Muscle of back (tissue), 11 donors: ENCODE results near the gene PCDH15. TPM values are rescaled to one million over a fixed set of nuclear protein-coding genes. Genes with fewer than 3 reads are reported as not detected.
"Not testable (repeated sequence)": the region's sequence is repeated elsewhere in the genome, so short reads cannot be mapped to it uniquely, and the experiment has no call there.

Experiments used
- DNase-seq, 3 donors: peaks; one replicate each; pipeline versions ENCODE4 v3.0.0 to v3.0.0-alpha.2; 2013
- polyA plus RNA-seq, 10 donors: library from polyadenylated mRNA; unstranded; fragments of 120-200 nt; gene quantifications; one replicate each; pipeline ENCODE4 v1.2.1, GENCODE V29; 2013; ENCODE audit not compliant: insufficient read length in 10 of 10

PCDH15 gene
- polyA plus RNA-seq, 10 donors: 0.07 to 0.94 (median 0.33) TPM

DNA sequence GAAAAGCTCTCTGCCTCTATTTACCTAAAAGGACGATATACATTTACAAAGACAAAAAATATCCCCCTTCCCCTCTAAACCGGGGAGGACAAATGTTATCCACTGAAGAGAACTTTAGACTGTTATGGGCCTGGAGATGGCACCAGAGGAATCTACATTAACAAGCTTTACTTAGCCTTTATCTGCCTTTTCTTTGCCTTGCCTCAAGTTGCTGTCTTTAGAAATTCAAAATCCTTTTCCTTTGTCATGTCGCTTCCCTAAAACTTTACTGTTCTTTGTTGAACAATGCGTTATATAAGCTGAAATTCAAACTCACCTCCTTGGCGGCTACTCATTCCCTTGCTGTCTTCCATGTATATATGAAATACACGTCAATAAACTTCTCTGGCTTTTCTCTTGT, 405.0 kb downstream of the PCDH15 start:
- no peak for DNase-seq

DNA sequence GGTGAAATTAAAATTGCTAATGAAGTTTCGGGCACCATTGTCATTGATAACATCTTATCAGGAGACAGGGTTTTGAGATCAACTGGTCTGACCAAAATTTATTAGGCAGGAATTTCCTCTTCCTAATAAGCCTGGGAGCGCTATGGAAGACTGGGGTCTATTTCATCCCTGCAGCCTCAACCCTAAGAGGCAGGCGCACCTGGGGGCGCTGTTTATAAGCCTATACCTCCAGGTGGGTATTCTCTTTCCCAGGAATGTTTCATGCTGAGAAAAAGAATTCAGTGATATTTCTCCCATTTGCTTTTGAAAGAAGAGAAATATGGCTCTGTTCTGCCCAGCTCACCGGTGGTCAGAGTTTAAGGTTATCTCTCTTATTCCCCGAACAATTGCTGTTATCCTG, 406.4 kb downstream of the PCDH15 start:
- DNase-seq: not testable (repeated sequence)

DNA sequence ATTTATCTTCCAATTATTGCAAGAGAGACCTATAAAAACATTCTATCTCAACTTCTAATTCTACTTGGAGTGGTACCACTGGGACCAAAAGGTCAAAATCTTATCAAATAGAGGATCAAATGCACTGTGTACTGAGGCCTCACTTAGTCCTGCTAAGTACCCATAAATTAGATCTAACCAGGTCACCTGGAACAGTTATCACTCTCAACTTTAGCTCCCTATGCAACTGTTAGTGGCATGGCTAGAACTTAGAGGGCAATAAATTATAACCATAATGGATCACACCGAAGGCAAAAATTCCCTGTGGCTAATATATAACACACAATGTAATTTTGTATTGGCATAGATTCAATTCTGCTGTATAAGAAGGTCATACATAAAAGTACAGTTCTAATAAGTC, 428.9 kb downstream of the PCDH15 start:
- DNase-seq: no peak

DNA sequence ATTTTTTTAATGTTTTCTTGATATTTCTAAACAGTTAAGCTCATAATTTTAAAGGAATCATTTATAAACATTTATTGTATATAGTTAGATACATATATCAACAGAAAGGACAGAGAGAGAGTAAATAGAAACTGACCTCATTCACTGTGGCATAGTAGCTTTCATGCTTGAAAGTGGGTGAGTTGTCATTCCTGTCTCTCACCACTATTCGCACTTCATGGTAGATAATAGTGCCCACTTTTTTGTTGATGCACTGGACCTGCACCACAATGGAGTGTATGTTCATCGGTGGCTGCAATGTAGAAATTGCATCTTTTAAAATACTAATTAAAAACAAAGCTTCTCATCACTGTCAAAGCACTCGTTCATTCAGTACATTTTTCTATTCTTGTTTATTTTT, 432.0 kb downstream of the PCDH15 start:
- DNase-seq: no peak

DNA sequence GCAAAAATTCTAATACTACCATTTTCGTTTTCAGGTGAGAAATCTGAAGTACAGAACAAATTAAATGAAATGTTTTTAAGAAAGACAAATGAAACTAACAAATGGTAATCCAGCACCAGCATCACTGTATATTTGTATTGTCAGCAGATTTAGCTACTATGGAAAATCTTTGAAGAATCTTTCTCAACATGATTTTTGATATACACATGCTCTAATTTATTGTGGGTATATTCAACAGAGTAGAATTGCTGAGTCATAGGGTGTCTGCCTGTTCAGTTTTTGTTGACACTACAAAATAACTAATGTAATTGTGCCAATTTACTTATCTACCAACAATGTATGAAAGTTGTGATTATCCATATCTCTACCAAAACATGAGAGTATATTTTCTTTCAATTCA, 437.6 kb downstream of the PCDH15 start:
- no peak for DNase-seq

DNA sequence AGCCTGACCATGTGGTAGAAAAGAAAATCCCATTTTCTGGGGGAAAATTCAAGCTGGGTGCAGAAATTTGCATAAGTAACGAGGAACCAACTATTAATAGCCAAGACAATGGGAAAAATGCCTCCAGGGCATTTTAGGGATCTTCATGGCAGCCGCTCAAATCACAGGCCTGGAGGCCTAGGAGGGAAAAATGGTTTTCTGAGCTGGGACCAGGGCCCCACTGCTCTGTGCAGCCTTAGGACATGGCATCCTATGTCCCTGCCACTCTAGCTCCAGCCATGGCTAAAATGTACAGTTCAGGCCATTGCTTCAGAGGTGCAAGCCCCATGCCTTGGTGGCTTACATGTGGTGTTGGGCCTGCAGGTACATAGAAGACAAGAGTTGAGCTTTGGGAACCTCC, 459.0 kb downstream of the PCDH15 start:
- no peak for DNase-seq

DNA sequence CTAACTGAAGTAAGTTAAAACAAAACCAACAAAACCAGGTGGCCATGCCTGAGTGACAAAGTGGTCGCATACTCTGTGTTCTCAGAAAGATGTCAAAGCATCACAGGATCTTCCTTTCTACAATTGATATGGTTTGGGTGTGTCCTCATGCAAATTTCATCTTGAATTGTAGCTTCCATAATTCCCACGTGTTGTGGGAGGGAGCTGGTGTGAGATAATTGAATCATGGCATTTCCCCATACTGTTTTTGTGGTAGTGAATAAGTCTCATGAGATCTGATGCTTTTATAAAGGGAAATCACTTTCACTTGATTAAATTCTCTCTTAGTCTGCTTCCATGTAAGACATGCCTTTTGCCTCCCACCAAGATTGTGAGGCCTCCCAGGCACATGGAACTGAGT, 465.7 kb downstream of the PCDH15 start:
- no peak for DNase-seq

DNA sequence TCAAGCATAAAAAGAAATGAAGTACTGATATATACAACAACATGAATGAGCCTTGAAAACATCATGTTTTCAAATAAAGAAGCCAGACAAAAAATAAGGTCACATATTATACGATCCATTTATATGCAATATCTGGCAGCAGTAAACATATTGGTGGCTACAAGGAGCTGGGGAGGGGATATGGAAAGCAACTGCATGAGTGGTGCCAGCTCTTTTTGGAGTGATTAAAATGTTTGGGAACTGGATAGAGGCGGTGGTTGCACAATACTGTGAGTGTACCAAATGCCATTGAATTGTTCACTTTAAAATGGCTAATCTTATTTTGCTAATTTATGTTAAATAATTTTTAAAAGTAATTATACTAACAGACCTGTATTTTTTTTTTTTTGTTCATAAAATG, 481.7 kb downstream of the PCDH15 start:
- DNase-seq: no peak

DNA sequence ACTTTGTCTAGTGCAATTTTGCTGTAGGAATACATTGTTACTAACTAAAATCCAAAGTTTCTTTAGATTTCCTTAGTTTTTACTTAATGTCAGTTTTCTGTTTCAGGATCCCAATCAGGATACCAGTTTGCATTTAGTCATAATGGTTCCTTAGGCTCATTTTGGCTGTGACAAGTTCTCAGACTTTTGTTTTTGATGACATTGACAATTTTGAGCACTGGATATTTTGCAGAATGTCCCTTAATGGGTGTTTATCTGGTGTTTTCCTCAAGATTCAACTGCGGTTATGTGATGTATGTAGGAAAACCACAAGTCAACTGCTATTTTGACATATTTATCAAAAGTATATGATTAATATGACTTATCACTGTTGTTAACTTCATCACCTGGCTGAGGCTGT, 482.6 kb downstream of the PCDH15 start:
- DNase-seq: no peak

DNA sequence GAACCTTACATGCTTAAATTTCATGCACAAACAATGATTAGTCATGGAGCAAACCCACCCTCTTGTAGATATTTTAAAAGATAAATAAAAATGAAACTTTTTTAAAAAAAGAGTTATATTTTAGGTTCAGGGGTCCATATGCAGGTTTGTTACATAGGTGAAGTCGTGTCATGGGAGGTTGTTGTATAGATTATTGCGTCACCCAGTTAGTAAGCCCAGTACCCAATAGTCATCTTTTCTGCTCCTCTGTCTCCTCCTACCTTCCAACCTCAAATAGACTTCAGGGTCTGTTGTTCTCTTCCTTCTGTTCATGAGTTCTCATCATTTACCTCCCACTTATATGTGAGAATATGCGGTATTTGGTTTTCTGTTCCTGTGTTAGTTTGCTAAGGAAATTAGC, 486.6 kb downstream of the PCDH15 start:
- no peak for DNase-seq

DNA sequence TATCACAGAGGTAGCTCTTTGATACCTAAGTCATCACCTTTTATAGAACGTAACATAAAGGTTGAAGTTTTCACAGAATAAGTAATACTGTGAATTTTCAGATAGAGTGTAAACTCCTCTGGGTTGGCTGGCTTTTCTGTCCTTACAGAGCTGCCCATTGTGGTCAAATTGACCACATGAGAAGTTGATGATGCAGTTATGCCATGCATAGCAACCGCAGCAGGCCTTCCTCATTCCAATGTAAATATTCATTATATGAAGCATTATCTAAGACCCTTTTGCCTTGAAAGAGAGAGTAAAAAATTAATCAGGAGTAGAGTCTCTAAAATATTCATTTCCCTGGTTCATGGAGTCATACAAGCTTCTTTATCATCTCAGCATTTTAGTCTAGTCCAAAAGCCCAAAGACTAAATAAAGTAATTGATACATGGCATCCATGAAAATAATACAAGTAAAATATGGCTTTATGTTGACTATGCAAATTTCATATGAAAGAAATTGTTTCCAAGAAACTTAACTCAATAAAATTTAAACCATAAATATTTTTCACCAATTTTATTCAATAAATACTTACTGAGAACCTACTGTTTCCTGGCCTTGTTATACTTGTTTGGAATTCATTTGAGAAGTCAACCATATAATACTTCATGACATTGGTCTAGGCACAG, 516.4 kb downstream of the PCDH15 start:
- DNase-seq: no peak

DNA sequence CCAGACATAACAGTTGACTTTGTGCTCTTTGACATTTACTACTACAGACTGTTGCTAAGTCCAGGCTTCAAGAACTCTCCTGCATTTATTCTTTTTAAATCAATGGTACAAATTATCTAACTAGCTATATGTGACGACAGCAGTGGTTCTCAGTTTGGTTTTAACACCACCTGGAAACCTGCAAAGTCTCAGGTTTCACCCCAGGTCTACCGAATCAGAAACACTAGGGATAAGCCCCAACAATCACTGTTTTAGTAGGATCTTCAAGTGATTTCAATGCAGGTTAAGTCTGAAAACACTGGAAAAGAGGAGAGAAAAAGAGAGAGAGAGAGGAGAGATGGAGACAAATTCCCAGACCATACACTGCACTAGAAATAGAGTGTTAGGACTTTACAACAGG, 519.0 kb downstream of the PCDH15 start:
- DNase-seq: no peak

DNA sequence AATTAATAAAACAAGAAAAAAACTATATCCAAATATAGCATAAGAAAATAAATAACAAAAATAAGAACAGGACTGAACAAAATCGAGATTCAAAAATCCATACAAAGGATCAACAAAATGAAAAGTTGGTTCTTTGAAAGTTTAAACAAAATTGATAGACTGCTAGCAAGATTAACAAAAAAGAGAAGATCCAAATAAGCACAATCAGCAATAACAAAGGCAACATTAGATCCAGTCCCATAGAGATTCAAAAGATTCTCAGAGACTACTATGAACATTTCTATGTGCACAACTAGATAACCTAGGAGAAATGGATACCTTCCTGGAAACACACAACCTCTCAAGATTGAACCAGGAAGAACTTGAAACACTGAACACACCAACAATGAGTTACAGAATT, 534.6 kb downstream of the PCDH15 start:
- DNase-seq: no peak

DNA sequence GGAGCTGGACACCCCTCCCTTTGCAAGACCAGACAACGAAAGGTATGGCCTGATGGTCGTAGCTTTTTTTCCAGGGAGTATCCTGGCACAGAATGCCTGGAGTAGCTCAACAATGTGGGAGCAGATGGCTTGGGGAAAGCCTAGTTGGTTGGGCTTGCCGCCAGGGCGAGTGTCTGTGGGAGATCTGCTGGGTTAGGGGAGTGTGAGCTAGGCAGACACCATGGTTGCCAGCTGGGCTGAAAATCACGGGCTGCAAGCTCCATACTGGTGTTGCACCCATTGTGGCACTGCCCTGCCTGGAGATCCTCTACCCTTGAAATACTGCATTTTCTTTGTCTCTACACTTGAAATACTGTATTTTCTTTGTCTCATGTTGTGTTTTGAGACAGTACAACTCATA, 538.3 kb downstream of the PCDH15 start:
- no peak for DNase-seq

DNA sequence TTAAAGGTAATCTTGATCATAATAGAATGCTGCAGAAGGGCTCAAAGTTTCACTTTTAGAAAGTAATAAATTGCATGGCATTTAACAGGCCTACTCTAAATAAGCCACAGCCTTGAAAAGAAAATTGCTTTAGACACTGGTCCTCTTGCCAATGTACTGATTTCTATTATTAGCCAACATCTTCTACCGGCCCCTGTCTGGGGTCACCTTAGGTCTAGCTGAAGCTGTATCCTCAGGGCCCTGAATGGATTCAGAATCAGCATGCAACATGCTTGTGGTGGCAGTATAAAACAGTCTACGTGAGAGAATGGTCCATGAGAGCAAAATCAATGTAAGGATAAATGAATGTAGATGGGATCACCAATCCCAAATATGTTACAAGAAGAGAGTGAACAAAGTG, 541.9 kb downstream of the PCDH15 start:
- DNase-seq: no peak

DNA sequence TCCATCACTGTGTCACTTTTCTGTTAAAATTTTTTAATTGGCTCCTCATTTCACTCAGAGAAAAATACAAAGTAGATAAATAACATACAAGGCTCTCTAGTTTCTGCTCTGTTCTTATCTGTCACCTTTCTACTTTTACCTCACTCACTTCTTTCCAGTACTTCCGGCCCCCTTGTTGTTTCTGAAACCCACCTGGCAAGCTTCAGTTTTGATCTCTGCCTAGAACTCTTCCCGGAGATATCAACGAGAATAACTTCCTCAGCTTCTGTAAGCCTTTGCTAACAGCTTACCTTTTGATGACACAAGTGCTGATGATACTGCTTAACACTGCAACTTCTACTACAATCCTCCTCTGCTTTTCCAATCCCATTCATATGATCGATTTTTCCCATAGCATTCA, 566.2 kb downstream of the PCDH15 start:
- no peak for DNase-seq

DNA sequence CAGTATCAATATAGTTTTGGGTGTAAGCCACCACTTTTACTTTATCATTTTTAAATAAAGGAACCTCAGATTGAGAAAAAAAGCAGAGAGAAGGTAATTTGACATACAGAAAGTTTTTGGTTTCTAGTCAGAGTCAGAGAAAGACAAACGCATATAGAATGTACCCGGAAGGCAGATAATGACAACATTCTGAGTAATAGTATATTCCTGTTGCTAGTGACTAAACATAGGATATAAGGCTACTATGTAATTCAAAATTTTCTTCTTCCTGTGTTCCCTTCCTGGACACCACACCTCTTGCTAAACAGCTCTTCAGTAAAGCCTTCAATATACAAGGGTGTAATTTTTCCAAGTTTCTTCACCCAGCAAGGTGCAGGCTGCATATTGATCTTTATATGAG, 597.6 kb downstream of the PCDH15 start:
- no peak for DNase-seq

DNA sequence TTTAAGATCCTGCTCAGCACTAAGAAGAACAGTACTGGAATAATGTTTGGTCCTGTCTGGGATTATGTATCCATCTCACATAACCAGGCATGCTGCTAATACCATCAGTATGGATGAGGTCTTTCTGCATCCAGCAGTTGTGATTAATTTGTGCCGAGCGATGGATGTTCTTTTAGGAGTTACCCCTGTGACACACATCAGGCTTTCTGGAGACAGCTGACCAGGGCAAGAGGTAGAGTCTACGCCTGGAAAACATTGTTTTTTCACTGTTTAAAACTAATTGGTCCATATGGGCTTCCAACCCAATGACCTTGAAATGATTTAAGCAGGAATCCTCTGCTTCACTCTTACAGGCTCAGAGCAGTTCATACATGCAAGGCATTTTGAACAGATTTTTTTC, 603.0 kb downstream of the PCDH15 start:
- no peak for DNase-seq

DNA sequence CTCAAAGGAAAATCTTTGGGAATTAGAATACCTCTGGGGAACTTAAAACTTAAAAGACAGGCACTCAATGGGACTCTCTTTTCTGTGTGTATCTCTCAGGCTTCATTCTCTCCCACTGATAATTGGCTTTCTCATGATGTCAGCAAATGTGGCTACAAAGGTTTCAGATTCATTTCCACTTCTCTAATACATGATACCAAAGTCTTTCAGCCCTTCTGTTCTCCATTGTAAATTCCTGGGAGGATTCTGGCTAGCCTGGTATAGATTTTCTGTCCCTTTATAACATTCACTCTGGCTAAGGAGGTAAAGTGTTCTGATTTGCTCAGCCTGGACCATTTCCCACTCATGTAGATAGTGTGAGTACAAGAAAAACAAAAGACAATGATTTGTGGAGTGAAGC, 606.2 kb downstream of the PCDH15 start:
- DNase-seq: no peak

DNA sequence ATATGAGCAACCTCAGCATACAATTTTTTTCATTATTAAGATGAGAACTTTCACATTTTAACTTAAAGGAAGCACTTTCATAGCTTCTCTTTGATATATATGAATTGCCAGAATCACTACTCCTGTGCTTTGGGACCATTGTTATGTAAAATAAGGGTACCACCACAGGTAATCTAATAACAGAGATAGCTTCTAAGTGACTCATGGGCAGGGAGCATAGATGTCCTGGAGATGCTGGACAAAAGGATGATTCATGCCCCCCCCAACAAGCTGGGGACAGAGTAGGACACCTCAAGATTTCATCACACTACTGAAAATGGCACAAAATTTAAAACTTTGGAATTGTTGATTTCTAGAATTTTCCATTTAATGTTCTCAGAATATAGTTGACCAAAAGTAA, 641.1 kb downstream of the PCDH15 start:
- DNase-seq: no peak

DNA sequence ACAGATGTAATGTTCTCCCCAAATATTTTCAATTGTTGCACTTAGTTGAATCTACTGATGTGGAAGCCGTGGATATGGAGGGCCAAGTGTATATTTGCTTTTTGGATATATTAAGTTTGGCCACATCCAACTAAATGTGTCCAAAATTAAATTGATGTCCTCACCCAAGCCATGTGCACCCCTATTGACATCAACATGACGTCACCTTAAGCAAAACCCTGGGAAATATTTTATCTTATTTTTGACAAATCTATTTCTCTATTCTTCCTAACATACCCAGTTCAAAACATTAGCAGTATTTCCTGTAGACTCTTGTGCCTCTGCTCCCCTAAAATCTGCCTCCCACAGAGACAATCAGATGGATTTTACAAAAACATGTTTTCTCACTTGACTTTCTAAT, 652.5 kb downstream of the PCDH15 start:
- DNase-seq: no peak

DNA sequence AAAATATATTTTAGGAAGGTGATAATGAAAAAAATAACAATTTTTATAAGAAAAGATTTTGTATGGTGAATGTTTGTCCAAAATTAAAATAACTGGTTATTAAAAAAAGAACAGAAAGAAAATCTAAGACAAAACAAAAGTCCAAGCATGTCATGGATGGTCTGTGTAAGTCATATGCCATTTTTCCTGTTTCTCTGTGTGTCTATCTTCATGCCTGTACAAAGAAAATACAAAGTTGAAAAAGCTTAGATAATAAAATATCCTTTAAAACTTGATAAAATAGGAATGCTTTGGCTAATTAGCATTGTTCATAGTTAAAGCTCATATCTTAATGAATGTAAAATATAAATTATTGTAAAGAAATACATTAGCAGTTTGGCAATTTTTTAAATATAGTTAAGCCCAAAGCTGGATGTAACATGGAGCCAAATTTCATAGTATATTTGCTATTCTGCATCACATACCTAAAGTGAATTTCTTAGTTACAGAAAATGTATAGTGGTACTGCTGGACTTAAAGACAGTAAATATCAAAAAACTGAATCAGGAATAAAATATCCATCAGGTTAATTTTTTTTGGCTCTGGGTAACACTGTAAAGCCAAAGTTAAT, 661.1 kb downstream of the PCDH15 start:
- no peak for DNase-seq

DNA sequence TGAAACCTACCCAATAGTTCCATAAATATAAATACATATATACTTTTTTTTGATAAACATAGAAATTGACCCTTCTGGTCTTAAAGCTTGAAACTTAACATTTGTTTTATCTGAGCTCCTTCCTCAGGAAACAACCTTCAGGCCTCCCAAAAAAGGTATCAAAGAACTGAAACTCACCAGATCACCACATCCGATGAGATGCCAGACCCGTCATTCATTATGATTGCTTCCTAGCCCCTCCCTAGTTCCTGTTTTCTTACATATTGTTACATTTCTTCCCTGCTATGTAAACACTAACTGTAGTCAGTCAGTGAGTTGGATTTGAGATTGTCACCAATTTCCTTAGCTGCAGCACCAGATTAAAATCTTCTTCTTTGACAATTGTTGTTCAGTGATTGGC, 663.6 kb downstream of the PCDH15 start:
- DNase-seq: no peak

DNA sequence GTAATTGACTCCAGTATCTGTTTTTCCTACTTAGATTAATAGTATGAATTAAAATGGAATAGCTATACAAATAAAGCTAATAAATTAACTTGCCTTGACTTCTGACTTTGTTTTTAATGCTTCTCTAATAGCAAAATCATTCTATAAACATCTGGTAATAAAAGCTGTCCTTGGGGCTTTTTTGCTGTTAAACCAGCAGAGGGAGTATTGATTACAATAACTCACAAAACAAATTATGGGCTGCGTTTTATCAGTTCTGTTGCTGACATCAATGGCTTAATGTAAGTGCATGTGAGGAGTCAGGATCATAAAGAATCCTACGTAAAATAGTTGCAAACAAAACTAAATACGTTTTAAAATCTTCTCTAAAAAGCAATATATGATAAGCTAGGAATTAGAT, 667.8 kb downstream of the PCDH15 start:
- peak in 1 of 3 donors; percentile 4 for DNase-seq
